ENCODE measurements around the gene TRIM36. TPM values are rescaled to one million over a fixed set of nuclear protein-coding genes. Genes with fewer than 3 reads are reported as not detected.

The TRIM36 gene
- total RNA-seq, 1 experiment from 2014 or later: 12.6 TPM

GRCh38 chr5:115079924-115080623 lies 89.6 kb downstream of the TRIM36 start:
- Histone ChIP-seq H2AFZ (ENCODE audit: low read depth, low read length, poor library complexity, severe bottlenecking) (no peak overlapping the region), H3K36me3 (ENCODE audit: control insufficient read depth in 1 of 2, insufficient read depth in 2 of 2, low read length in 2 of 2) (no peaks in the 10 kb centered on the region), H3K4me3 (replicated peaks in 1 of 2; ENCODE audit: low read depth in 1 of 2, low read length in 2 of 2) (no peak overlapping the region), H3K4me1 (ENCODE audit: control insufficient read depth in 1 of 2, insufficient read depth in 2 of 2, low read length in 2 of 2) (no peaks in the 10 kb centered on the region), H3K9ac (ENCODE audit: low read length) (no peak overlapping the region), H3K9me3 (ENCODE audit: control insufficient read depth in 1 of 2, insufficient read depth in 1 of 2, low read depth in 1 of 2, low read length in 2 of 2) (no peaks in the 10 kb centered on the region), H3K27ac (ENCODE audit: low read depth, low read length) (no peak overlapping the region), H3K27me3 (ENCODE audit: insufficient read depth, low read length) (no peaks in the 10 kb centered on the region), H3K9me2 (ENCODE audit: insufficient read depth) (no peaks in the 10 kb centered on the region), H4K20me1 (ENCODE audit: insufficient read depth) (no peaks in the 10 kb centered on the region), H3K4me2 (ENCODE audit: low read length) (no peak overlapping the region), H3K79me2 (ENCODE audit: insufficient read depth, low read length) (no peaks in the 10 kb centered on the region)
- no peak for DNase-seq (ENCODE audit: low read depth, low spot score)
- TF ChIP-seq YY1 (IDR thresholded peaks at IDR 0.05; ENCODE audit: extremely low read depth, insufficient replicate concordance, low read depth, low read length): no peak
- no peak for TF ChIP-seq EZH2 (IDR thresholded peaks at IDR 0.05)
- TF ChIP-seq ATF3 (IDR thresholded peaks at IDR 0.05): no peak
- no peak for TF ChIP-seq ELF1 (IDR thresholded peaks at IDR 0.05; ENCODE audit: borderline replicate concordance, low read depth)
- TF ChIP-seq SIN3A (IDR thresholded peaks at IDR 0.05; ENCODE audit: low read depth): no peak
- no peak for TF ChIP-seq POLR2A (IDR thresholded peaks at IDR 0.05; ENCODE audit: borderline replicate concordance, extremely low read depth, insufficient read depth, insufficient read length)
- no peak for TF ChIP-seq ZNF274 (IDR thresholded peaks at IDR 0.05; ENCODE audit: low read depth, low read length)
- no peak for TF ChIP-seq EGR1 (IDR thresholded peaks at IDR 0.05; ENCODE audit: low read depth)
- no peak for TF ChIP-seq FOSL1 (IDR thresholded peaks at IDR 0.05; ENCODE audit: low read depth)
- no peak for TF ChIP-seq SP1 (IDR thresholded peaks at IDR 0.05; ENCODE audit: low read depth)
- no peak for TF ChIP-seq TCF7L2 (IDR thresholded peaks at IDR 0.05; ENCODE audit: borderline replicate concordance, extremely low read depth, insufficient read depth, insufficient read length)
- TF ChIP-seq MAX (IDR thresholded peaks at IDR 0.05): no peak
- no peak for ATAC-seq
- intact Hi-C loops (cut with micrococcal nuclease): no loop called here
- ChIA-PET RAD21 (ENCODE audit: low non-redundant PET in 1 of 2, low total read pairs in 2 of 2, uncharacterized antibody in 2 of 2, unreplicated experiment in 2 of 2) (no interaction called here), POLR2A (no interaction called here), CTCF (no interaction called here)
- BruUV-seq (replicated peaks): no TSS peak

Other genes with a start within 250 kb of the TRIM36 start
- 45.8 TPM for gene PGGT1B, start 93.0 kb upstream of the TRIM36 start, total RNA-seq (2021; ENCODE audit: unreplicated experiment)
- 13.7 TPM for gene CCDC112, start 126.7 kb upstream of the TRIM36 start, total RNA-seq (2021; ENCODE audit: unreplicated experiment)